Measurements from ENCODE around the gene MIP. TPM values are rescaled to one million over a fixed set of nuclear protein-coding genes. Genes with fewer than 3 reads are reported as not detected.

Gene MIP
- total RNA-seq, 1 experiment from 2014 or later = not detected

- TF ChIP-seq SIN3A (IDR thresholded peaks at IDR 0.05; ENCODE audit: borderline replicate concordance, insufficient read depth, low read depth, low read length) = no peak
- no peak for TF ChIP-seq REST (IDR thresholded peaks at IDR 0.05; ENCODE audit: insufficient read depth in 1 of 2, low read depth in 2 of 2, low read length in 1 of 2)
- TF ChIP-seq POLR2AphosphoS5 (IDR thresholded peaks at IDR 0.05; ENCODE audit: low read depth, low read length) = no peak
- no peak for TF ChIP-seq TCF7L2 (IDR thresholded peaks at IDR 0.05; ENCODE audit: low read depth, low read length)
- TF ChIP-seq CTCF (IDR thresholded peaks at IDR 0.05) = no peak
- H3K27me3 ChIP-seq (ENCODE audit: control insufficient read depth, insufficient read depth, low read length) = no peaks in the 10 kb centered on the region
- no TSS peak for BruUV-seq (replicated peaks)
- DNase-seq (ENCODE audit: low read depth, low spot score) = no peak
- POLR2A ChIA-PET = no interaction called here
- H3K27ac ChIP-seq (ENCODE audit: low read length) = no peak overlapping the region
- H3K4me3 ChIP-seq (ENCODE audit: low read depth in 2 of 2, low read length in 2 of 2) = no peak overlapping the region
- intact Hi-C loops (cut with micrococcal nuclease; ENCODE audit: unreplicated experiment) = no loop called here
- H3K36me3 ChIP-seq (ENCODE audit: control insufficient read depth, insufficient read depth, low read length) = peaks cover 13% of the 10 kb centered on the region
- no peaks in the 10 kb centered on the region for H3K9me3 ChIP-seq (ENCODE audit: control insufficient read depth, insufficient read depth, low read depth, low read length)
- no peaks in the 10 kb centered on the region for H3K4me1 ChIP-seq (ENCODE audit: control insufficient read depth, insufficient read depth, low read length)
- no peak for ATAC-seq
- CTCF ChIA-PET = no interaction called here
- in situ Hi-C loops (cut with HindIII; ENCODE audit: low pct_unique_long_range_greater_than_20kb, low sequenced_read_pairs) = no loop called here
Measured at GRCh38 chr12:56425940-56426438, 28.5 kb downstream of the MIP start.

GRCh38 chr12:56425193-56425592 lies 29.3 kb downstream of the MIP start:
- ATAC-seq = no peak
- CTCF ChIA-PET = interaction anchor here (0.5 to 0.6 kb wide), 2 partner anchors 29 to 38 kb away, joined by 3 read pairs; no protein-coding TSS in a partner anchor
- H3K27ac ChIP-seq (ENCODE audit: low read length) = no peak overlapping the region

More at GRCh38 chr12:56425193-56425592, 29.3 kb downstream of the MIP start:
- Histone ChIP-seq H3K9me3 (ENCODE audit: control insufficient read depth, insufficient read depth, low read depth, low read length) (no peaks in the 10 kb centered on the region), H3K36me3 (ENCODE audit: control insufficient read depth, insufficient read depth, low read length) (peaks cover 20% of the 10 kb centered on the region), H3K4me3 (ENCODE audit: low read depth in 2 of 2, low read length in 2 of 2) (no peak overlapping the region), H3K4me1 (ENCODE audit: control insufficient read depth, insufficient read depth, low read length) (no peaks in the 10 kb centered on the region), H3K27me3 (ENCODE audit: control insufficient read depth, insufficient read depth, low read length) (no peaks in the 10 kb centered on the region)
- intact Hi-C loops (cut with micrococcal nuclease; ENCODE audit: unreplicated experiment) (no loop called here), in situ Hi-C loops (cut with HindIII; ENCODE audit: low pct_unique_long_range_greater_than_20kb, low sequenced_read_pairs) (no loop called here)
- no TSS peak for BruUV-seq (replicated peaks)
- DNase-seq (ENCODE audit: low read depth, low spot score) = no peak
- TF ChIP-seq CTCF (IDR thresholded peaks at IDR 0.05) (no peak), POLR2AphosphoS5 (IDR thresholded peaks at IDR 0.05; ENCODE audit: low read depth, low read length) (no peak), SIN3A (IDR thresholded peaks at IDR 0.05; ENCODE audit: borderline replicate concordance, insufficient read depth, low read depth, low read length) (no peak), TCF7L2 (IDR thresholded peaks at IDR 0.05; ENCODE audit: low read depth, low read length) (no peak), REST (IDR thresholded peaks at IDR 0.05; ENCODE audit: insufficient read depth in 1 of 2, low read depth in 2 of 2, low read length in 1 of 2) (no peak)
- POLR2A ChIA-PET = no interaction called here
